ENCODE data around the gene PRKN.

PRKN gene

DNA sequence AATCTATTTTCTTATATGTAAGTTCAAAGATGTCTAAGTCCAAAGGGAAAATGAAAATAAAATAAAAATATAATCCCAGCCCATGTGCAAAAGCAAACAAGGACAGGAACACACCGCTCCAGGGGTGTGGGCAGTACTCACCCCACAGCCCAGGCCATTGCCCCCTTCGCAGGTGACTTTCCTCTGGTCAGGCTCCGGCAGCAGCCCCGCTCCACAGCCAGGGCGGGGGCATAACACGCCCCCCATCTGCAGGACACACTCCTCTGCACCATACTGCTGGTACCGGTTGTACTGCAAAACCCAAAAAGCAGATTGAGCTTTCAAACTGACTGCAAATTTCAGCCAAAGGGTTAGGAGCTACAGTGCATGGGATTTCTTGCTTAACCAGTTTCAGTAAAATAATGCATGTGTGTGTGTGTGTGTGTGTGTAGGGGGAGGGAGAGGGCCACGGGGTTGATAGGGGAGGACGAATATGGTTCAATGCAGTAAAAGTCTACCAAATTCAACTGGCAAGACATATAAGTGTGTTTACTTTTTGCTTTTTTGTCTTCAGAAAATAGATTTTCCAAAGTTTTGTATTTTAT, 1178.8 kb downstream of the PRKN start:
- Histone ChIP-seq H3K4me3 (ENCODE audit: low read length) (no peak overlapping the region), H4K20me1 (ENCODE audit: insufficient read depth, low read length) (no peaks in the 10 kb centered on the region), H3K9ac (ENCODE audit: low read length) (no peak overlapping the region), H3K27me3 (ENCODE audit: low read depth, low read length) (peaks cover 9% of the 10 kb centered on the region), H3K27ac (ENCODE audit: low read length) (no peak overlapping the region), H3K79me2 (ENCODE audit: low read length) (no peaks in the 10 kb centered on the region), H3K36me3 (replicated peaks; ENCODE audit: low read depth, low read length) (no peaks in the 10 kb centered on the region), H3K4me1 (ENCODE audit: low read length) (peaks cover 43% of the 10 kb centered on the region), H3K9me3 (ENCODE audit: insufficient read depth, low read length) (no peaks in the 10 kb centered on the region), H2AFZ (ENCODE audit: low read depth, low read length) (no peak overlapping the region), H3K4me2 (ENCODE audit: low read length) (no peak overlapping the region)
- TF ChIP-seq CTCF (IDR thresholded peaks at IDR 0.05; ENCODE audit: low read depth, low read length) (no peak), EZH2phosphoT487 (IDR thresholded peaks at IDR 0.05; ENCODE audit: low read depth) (no peak)

- TF ChIP-seq EZH2phosphoT487 (IDR thresholded peaks at IDR 0.05; ENCODE audit: low read depth), result no peak
- TF ChIP-seq CTCF (IDR thresholded peaks at IDR 0.05; ENCODE audit: low read depth, low read length), result no peak
- Histone ChIP-seq H3K4me2 (ENCODE audit: low read length) (no peak overlapping the region), H3K9me3 (ENCODE audit: insufficient read depth, low read length) (no peaks in the 10 kb centered on the region), H3K79me2 (ENCODE audit: low read length) (no peaks in the 10 kb centered on the region), H2AFZ (ENCODE audit: low read depth, low read length) (no peak overlapping the region), H3K4me3 (ENCODE audit: low read length) (no peak overlapping the region), H3K9ac (ENCODE audit: low read length) (no peak overlapping the region), H3K36me3 (replicated peaks; ENCODE audit: low read depth, low read length) (no peaks in the 10 kb centered on the region), H4K20me1 (ENCODE audit: insufficient read depth, low read length) (no peaks in the 10 kb centered on the region), H3K4me1 (ENCODE audit: low read length) (peaks cover 54% of the 10 kb centered on the region), H3K27me3 (ENCODE audit: low read depth, low read length) (peaks cover 9% of the 10 kb centered on the region), H3K27ac (ENCODE audit: low read length) (no peak overlapping the region)
Observed at GRCh38 chr6:161547617-161548016, 1179.9 kb downstream of the PRKN start.

DNA sequence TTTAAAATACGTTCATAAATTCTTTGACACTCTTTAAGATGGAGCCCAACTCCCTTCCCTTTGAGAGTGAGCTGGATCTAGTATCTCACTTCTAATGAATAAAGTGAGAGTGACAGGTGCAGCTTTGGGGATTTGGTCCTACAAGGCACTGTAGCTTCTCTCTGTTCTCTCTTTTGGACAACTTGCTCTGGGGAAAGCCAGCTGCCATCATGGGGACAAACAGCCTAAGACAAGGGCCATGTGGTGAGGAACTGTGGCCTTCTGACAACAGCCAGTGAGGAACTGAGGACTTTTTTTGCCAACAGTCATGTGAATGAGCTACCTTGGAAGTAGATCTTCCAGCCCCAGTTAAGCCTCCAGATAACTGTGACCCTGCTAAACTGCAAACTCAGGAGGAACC, 1180.9 kb downstream of the PRKN start:
- Histone ChIP-seq H4K20me1 (ENCODE audit: insufficient read depth, low read length) (no peaks in the 10 kb centered on the region), H3K9me3 (ENCODE audit: insufficient read depth, low read length) (no peaks in the 10 kb centered on the region), H3K27me3 (ENCODE audit: low read depth, low read length) (peaks cover 14% of the 10 kb centered on the region), H3K36me3 (replicated peaks; ENCODE audit: low read depth, low read length) (no peaks in the 10 kb centered on the region), H3K4me1 (ENCODE audit: low read length) (peaks cover 60% of the 10 kb centered on the region), H3K4me3 (ENCODE audit: low read length) (no peak overlapping the region), H3K4me2 (ENCODE audit: low read length) (no peak overlapping the region), H3K9ac (ENCODE audit: low read length) (no peak overlapping the region), H2AFZ (ENCODE audit: low read depth, low read length) (no peak overlapping the region), H3K27ac (ENCODE audit: low read length) (no peak overlapping the region), H3K79me2 (ENCODE audit: low read length) (no peaks in the 10 kb centered on the region)
- TF ChIP-seq CTCF (IDR thresholded peaks at IDR 0.05; ENCODE audit: low read depth, low read length) (no peak), EZH2phosphoT487 (IDR thresholded peaks at IDR 0.05; ENCODE audit: low read depth) (no peak)

DNA sequence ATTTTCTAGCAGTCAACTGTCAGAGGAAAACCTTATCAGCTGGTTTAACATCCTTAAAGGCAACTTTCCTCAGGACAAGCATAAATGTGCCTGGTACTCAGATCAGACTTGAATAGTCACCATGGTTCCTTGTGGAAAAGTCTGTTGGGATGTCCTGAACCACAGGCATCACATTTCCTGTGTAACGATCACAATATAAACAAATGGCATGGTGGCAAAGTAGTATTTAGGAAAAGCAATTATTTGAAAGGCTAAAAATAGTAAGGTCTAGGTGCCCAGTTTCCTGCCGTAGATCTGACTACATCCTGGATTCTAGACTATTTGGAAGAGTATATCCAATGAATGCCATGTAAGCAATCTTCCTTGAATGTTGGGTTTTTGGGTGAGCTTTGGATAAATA, 1181.8 kb downstream of the PRKN start:
- Histone ChIP-seq H3K4me3 (ENCODE audit: low read length) (no peak overlapping the region), H3K4me2 (ENCODE audit: low read length) (0 out of 2 replicates have a peak overlapping the region, but pooled peaks have one; percentile 8), H2AFZ (ENCODE audit: low read depth, low read length) (no peak overlapping the region), H3K27me3 (ENCODE audit: low read depth, low read length) (peaks cover 14% of the 10 kb centered on the region), H3K9me3 (ENCODE audit: insufficient read depth, low read length) (no peaks in the 10 kb centered on the region), H3K9ac (ENCODE audit: low read length) (no peak overlapping the region), H3K79me2 (ENCODE audit: low read length) (no peaks in the 10 kb centered on the region), H3K27ac (ENCODE audit: low read length) (no peak overlapping the region), H4K20me1 (ENCODE audit: insufficient read depth, low read length) (no peaks in the 10 kb centered on the region), H3K4me1 (ENCODE audit: low read length) (peaks cover 60% of the 10 kb centered on the region), H3K36me3 (replicated peaks; ENCODE audit: low read depth, low read length) (no peaks in the 10 kb centered on the region)
- TF ChIP-seq EZH2phosphoT487 (IDR thresholded peaks at IDR 0.05; ENCODE audit: low read depth), result no peak
- TF ChIP-seq CTCF (IDR thresholded peaks at IDR 0.05; ENCODE audit: low read depth, low read length), result no peak

Data from OCI-LY3 (cell line).